Activated T-cell treated with anti-CD3 and anti-CD28 coated beads, Interleukin-2, amount 50 U/mL, for 4 hours (primary cell): Measurements from ENCODE around the gene SCAP. TPM values are rescaled to one million over a fixed set of nuclear protein-coding genes. Genes with fewer than 3 reads are reported as not detected.

ENCODE experiments used
- ATAC-seq, 2 donors: fragments of 200-7000 bp; cut with Tn5 transposase; one replicate each; pipeline ENCODE4 v1.10.0; 2021
- DNase-seq: peaks from one replicate; pipeline ENCODE4 v3.0.0-alpha.2; 2020
- H3K27me3 Mint-ChIP-seq: one replicate; pipeline ENCODE4 v1.8.0; 2021; ENCODE audit warnings: low read depth, mixed read lengths
- H3K36me3 Mint-ChIP-seq: one replicate; pipeline ENCODE4 v1.8.0; 2022; ENCODE audit warnings: mixed read lengths; ENCODE audit not compliant: insufficient read depth
- H3K4me1 Mint-ChIP-seq: one replicate; pipeline ENCODE4 v1.8.0; 2021; ENCODE audit warnings: low read depth, mixed read lengths
- H3K4me3 Mint-ChIP-seq: one replicate; pipeline ENCODE4 v1.8.0; 2021; ENCODE audit warnings: mild to moderate bottlenecking, moderate library complexity, mixed read lengths
- H3K9me3 Mint-ChIP-seq: one replicate; pipeline ENCODE4 v1.8.0; 2021; ENCODE audit warnings: mixed read lengths
- total RNA-seq, 3 donors: library from RNA; stranded (reverse); gene quantifications; one replicate each; pipeline ENCODE4 v1.2.1, GENCODE V29; 2021

Gene SCAP
- total RNA-seq, 3 donors from 2014 or later, result 71.8 to 91.5 (median 90.1) TPM

DNA sequence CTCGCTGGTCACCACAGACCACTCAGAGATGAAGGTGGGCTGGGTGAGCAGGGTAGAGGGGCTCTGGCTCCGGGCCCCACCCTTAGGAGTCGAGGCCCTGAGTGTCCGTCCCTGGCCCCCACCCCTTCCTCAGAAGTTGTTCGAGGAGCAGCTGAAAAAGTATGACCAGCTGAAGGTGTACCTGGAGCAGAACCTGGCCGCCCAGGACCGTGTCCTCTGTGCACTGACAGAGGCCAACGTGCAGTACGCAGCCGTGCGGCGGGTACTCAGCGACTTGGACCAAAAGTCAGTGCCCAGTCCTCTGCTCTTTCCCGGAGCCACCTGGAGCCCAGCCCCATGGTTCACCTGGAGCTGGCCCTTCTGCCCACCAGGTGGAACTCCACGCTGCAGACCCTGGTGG lies 66.5 kb downstream of the SCAP start:
- DNase-seq (no peak), ATAC-seq (no peak)
- Mint-ChIP-seq H3K27me3 (no peaks in the 10 kb centered on the region), H3K9me3 (no peaks in the 10 kb centered on the region), H3K36me3 (peaks cover 9% of the 10 kb centered on the region), H3K4me3 (no peak overlapping the region), H3K4me1 (no peaks in the 10 kb centered on the region)

DNA sequence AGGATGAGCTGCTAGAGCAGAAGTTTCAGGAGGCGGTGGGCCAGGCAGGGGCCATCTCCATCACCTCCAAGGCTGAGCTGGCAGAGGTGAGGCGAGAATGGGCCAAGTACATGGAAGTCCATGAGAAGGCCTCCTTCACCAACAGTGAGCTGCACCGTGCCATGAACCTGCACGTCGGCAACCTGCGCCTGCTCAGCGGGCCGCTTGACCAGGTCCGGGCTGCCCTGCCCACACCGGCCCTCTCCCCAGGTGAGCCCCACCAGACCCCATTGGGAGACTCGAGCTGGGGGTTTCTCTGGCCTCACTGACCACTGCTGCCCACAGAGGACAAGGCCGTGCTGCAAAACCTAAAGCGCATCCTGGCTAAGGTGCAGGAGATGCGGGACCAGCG lies 66.9 kb downstream of the SCAP start:
- no peak overlapping the region for H3K4me3 Mint-ChIP-seq
- no peak for ATAC-seq
- peaks cover 11% of the 10 kb centered on the region for H3K36me3 Mint-ChIP-seq

DNA sequence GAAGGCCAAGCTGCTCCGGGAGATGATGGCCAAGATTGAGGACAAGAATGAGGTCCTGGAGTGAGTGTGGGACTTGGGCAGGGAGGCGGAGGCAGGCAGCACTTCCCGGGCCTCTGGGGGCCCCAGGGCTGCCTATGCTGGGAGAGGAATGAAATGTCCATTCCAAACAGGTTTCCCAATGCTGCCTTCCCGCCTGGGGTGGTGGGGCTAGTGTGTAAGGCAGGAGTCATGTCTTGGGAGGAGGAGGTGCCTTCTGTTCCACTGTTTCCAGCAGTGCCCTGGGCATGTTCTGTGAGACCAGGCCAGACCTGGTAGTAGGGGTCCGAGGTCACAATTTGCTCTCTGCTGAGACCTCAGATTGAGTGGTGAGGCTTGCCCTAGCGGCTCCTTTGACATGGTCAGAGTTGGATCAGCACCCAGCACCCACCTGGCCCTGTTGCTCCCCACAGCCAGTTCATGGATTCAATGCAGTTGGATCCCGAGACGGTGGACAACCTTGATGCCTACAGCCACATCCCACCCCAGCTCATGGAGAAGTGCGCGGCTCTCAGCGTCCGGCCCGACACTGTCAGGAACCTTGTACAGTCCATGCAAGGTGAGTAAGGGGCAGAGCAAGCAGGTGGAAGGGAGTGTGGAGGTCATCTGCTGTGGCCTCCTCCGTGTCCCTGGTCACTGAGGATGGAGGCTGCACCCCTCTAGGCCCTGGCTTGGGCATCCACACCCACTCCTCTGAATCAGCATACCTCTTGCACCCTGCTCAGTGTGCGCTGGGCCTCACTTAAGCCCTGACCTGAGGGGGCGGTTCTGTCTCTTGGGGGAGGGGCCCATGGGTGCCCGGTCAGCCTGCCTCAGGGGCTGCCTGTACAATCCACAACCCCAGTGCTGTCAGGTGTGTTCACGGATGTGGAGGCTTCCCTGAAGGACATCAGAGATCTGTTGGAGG lies 67.6 kb downstream of the SCAP start:
- Mint-ChIP-seq H3K4me3 (no peak overlapping the region), H3K4me1 (no peaks in the 10 kb centered on the region), H3K36me3 (peaks cover 10% of the 10 kb centered on the region), H3K27me3 (no peaks in the 10 kb centered on the region), H3K9me3 (no peaks in the 10 kb centered on the region)
- DNase-seq, result no peak
- ATAC-seq, result no peak

More for the DNA sequence above, 66.9 kb downstream of the SCAP start:
- no peaks in the 10 kb centered on the region for H3K4me1 Mint-ChIP-seq
- DNase-seq, result no peak
- no peaks in the 10 kb centered on the region for H3K27me3 Mint-ChIP-seq
- H3K9me3 Mint-ChIP-seq, result no peaks in the 10 kb centered on the region

DNA sequence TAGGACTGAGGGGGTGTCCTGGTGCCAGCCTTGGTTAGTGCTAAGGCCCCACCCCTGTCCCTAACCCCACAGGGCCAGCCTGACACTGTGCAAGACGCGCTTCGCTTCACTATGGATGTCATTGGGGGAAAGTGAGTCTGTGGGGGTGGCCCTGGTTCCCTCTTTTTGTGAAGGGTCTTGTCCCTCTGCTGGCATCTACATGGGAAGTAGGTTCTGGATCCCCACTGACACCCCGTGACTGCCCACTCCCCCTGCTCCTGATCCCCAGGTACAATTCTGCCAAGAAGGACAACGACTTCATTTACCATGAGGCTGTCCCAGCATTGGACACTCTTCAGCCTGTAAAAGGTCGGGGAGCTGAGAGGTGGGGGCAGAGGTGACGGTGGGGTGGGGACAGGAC lies 68.5 kb downstream of the SCAP start:
- no peak for ATAC-seq
- Mint-ChIP-seq H3K4me1 (no peaks in the 10 kb centered on the region), H3K4me3 (no peak overlapping the region), H3K27me3 (no peaks in the 10 kb centered on the region), H3K9me3 (no peaks in the 10 kb centered on the region), H3K36me3 (peaks cover 7% of the 10 kb centered on the region)
- DNase-seq, result no peak

DNA sequence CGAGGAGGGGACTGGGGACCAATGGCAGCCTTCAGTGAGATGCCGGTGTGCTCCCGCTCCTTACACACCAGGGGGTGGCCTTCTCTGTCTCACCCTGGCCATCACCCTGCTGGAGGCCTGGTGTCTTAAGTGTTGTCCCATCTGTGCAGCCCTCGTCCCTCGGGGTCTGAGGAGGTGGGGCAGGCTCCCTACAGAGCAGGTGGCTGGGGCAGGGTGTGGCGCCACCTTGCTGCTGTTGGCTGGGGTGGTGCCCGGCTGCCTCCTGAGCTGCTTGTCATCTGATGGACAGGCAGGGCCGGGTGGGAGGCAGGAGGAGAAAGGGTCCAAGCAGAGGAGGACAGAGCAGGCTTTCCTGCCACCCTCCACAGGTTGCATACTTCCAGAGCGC lies 69.0 kb downstream of the SCAP start:
- Mint-ChIP-seq H3K27me3 (no peaks in the 10 kb centered on the region), H3K9me3 (no peaks in the 10 kb centered on the region), H3K36me3 (peaks cover 5% of the 10 kb centered on the region), H3K4me1 (no peaks in the 10 kb centered on the region), H3K4me3 (no peak overlapping the region)
- DNase-seq (no peak), ATAC-seq (no peak)

DNA sequence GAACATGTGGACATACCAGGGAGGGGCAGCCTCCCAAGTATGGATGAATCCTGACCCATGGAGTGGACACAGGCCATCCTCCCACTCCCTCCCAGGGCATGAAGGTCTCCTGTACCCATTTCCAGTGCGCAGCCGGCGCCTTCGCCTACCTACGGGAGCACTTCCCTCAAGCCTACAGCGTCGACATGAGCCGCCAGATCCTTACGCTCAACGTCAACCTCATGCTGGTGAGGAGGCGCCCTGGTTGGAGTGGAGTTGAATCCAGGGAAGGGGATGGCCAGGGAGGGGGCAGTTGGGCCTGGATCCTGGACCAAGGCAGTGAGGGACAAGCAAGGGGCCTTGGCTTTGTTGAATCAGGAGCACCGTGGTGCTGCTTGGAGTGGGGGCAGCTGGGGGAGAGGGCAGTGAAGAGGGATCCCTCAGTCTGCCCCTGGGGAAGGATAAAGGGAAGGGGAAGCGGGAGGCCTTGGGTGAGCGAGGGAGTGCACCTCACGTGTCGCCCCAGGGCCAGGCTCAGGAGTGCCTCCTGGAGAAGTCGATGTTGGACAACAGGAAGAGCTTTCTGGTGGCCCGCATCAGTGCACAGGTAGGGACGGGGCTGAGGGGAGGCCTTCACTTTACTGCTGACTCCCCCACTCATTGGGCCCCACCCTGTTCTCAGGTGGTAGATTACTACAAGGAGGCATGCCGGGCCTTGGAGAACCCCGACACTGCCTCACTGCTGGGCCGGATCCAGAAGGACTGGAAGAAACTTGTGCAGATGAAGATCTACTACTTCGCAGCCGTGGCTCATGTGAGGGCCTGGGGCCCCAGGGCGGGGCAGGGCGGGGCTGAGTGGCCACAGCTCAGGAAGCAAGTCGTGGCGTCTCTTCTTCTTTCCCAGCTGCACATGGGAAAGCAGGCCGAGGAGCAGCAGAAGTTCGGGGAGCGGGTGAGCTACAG lies 69.7 kb downstream of the SCAP start:
- no peaks in the 10 kb centered on the region for H3K4me1 Mint-ChIP-seq
- no peaks in the 10 kb centered on the region for H3K27me3 Mint-ChIP-seq
- no peak overlapping the region for H3K4me3 Mint-ChIP-seq
- DNase-seq, result no peak
- peaks cover 2% of the 10 kb centered on the region for H3K36me3 Mint-ChIP-seq
- ATAC-seq, result no peak
- H3K9me3 Mint-ChIP-seq, result no peaks in the 10 kb centered on the region

DNA sequence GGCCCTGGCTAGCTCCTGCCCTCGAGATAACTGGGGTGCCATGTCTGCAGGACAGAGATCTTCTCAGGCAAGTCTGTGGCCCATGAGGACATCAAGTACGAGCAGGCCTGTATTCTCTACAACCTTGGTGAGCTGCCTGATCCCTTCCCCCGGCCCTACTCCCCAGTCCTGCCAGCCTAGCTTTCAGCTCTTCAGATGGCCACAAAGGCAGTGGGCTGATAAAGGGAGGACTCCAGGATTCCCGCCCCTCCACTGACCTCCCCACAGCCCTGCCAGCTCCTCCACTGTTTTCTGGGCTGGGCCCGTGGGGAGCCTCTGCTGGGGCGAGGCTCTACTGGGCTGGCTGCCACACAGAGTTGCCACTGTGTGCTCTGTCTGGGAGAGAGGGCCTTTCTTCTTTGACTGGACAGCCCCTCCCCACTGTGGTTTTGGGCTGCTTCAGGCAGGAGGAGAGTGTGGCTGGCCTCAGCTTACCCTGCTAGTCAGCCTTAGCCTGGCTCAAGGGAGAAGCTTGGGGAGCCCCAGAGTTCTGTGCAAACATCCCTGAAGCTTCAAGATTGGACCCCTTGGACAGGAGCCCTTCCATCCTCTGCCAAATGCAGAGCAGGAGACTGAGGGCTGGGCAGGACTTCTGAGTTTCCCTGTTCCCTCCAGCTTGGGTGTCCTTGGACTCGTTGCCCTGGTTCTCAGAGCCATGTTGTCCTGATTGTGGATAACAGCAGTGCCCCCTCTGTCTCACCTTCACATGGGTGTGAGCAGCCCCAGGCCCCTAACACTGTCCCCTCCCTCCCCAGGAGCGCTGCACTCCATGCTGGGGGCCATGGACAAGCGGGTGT lies 70.6 kb downstream of the SCAP start:
- no peak for DNase-seq
- Mint-ChIP-seq H3K4me1 (no peaks in the 10 kb centered on the region), H3K9me3 (no peaks in the 10 kb centered on the region), H3K36me3 (peaks cover 2% of the 10 kb centered on the region), H3K4me3 (no peak overlapping the region), H3K27me3 (no peaks in the 10 kb centered on the region)
- no peak for ATAC-seq

DNA sequence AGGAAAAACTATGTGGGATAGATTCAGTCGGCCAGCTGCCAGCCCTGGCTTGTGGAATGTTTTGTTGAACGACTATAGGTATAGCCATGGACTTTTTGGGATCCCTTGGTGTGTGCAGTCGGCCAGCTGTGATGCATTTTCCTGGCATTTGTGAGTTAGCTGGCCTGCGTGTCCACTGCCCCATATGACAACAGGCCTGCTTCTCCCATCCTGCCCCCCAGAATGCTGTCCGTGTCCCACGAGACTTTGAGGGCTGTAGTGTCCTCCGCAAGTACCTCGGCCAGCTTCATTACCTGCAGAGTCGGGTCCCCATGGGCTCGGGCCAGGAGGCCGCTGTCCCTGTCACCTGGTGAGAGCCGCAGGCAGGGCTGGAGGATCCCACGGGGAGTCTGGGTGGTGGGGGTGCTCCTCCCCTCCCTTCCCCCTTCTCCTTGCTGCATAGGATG lies 71.3 kb downstream of the SCAP start:
- DNase-seq (no peak), ATAC-seq (no peak)
- no peak overlapping the region for H3K4me3 Mint-ChIP-seq
- peaks cover 2% of the 10 kb centered on the region for H3K36me3 Mint-ChIP-seq
- no peaks in the 10 kb centered on the region for H3K4me1 Mint-ChIP-seq
- no peaks in the 10 kb centered on the region for H3K9me3 Mint-ChIP-seq
- H3K27me3 Mint-ChIP-seq, result no peaks in the 10 kb centered on the region

DNA sequence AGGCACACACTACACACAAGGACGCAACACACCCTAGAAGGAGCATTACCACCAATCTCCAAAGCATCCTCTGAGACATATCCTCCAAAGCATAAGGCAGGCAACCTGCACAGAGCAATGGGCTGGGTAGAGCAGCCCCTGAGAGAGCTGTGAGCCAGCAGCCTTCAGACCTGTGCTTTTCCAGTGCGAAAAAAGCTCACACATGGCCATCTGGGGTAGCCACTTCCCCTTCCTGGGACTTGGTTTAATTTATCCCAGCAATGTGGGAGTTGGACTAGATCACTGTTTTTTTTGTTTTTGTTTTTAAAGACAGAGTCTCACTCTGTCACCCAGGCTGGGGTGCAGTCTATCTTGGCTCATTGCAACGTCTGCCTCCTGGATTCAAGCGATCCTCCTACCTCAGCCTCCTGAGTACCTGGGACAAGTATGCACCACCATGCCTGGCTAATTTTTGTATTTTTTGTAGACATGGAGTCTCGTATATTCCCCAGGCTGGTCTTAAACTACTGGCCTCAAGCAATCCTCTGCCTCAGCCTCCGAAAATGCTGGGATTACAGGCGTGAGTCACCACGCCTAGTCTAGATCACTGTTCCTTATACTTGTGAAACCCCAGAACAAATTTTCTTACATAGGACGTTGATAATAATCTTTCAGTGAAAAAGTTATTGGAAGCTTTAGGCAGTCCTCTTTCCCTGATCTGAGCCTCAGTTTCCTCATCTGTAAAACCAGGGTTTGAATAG lies 76.0 kb downstream of the SCAP start:
- no peak for DNase-seq
- H3K9me3 Mint-ChIP-seq, result no peaks in the 10 kb centered on the region
- H3K4me1 Mint-ChIP-seq, result peaks cover 2% of the 10 kb centered on the region
- no peak for ATAC-seq
- H3K27me3 Mint-ChIP-seq, result no peaks in the 10 kb centered on the region
- H3K4me3 Mint-ChIP-seq, result no peak overlapping the region
- peaks cover 11% of the 10 kb centered on the region for H3K36me3 Mint-ChIP-seq

DNA sequence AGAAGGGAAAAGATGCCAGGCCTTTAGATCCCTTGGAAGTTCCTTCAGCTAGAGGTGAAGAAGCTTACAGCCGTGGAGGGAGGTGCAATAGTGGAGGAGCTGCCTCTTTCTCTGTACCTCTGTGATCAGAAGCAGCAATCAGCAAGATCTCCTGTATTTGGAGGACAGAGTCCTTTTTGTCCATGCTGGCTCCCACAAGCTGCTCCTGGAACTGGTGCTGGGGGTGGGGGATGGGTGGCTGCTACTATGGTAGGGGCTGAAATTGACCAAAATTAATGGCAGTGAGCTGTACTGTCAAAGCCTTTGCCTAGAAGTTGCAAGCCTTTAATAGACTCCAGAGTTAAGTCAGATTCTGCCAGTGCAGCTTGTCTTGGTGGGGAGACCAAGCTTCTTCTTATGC lies 76.7 kb downstream of the SCAP start:
- Mint-ChIP-seq H3K36me3 (peaks cover 11% of the 10 kb centered on the region), H3K4me3 (no peak overlapping the region), H3K4me1 (peaks cover 5% of the 10 kb centered on the region), H3K27me3 (no peaks in the 10 kb centered on the region), H3K9me3 (no peaks in the 10 kb centered on the region)
- DNase-seq, result no peak
- ATAC-seq, result no peak

DNA sequence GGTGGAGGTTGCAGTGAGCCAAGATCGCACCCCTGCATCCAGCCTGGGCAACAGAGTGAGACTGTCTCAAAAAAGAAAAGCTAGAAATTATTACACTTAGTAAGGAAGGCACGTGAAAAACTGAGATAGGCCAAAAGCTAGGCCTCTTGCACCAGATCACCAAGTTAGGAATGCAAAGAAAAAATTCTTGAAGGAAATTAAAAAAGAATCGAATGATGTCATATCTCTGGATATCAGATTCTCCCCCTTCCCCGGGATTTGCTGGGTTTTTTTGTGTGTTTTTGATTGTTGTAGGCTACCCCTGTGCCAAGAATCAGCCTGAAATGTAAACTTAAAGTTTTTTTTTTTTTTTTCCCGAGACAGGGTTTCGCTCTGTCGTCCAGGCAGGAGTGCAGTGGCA lies 77.5 kb downstream of the SCAP start:
- H3K9me3 Mint-ChIP-seq, result no peaks in the 10 kb centered on the region
- H3K4me3 Mint-ChIP-seq, result no peak overlapping the region
- H3K36me3 Mint-ChIP-seq, result peaks cover 9% of the 10 kb centered on the region
- no peak for DNase-seq
- peaks cover 6% of the 10 kb centered on the region for H3K4me1 Mint-ChIP-seq
- ATAC-seq, result no peak
- H3K27me3 Mint-ChIP-seq, result no peaks in the 10 kb centered on the region

DNA sequence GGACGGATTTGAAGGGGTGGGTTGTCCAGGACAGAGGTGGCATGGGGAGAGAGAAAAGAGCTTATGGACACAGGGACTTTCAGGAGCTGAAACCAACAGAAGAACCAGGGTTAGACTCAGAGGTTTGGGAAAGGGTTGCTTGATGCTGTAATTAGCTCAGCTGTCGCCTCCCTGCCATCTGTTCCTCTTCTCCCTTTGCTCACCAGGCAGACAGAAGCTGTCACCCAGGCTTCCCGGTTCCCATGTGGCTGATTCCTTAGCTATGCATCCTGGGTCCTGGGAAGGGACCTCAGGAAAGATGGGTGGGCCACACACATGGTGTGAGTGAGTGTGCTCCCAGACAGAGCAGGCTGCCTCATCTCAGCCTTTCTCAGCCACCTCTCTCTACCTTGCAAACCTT lies 80.9 kb downstream of the SCAP start:
- Mint-ChIP-seq H3K27me3 (no peaks in the 10 kb centered on the region), H3K4me3 (no peak overlapping the region), H3K9me3 (no peaks in the 10 kb centered on the region), H3K4me1 (peaks cover 14% of the 10 kb centered on the region), H3K36me3 (peaks cover 9% of the 10 kb centered on the region)
- no peak for ATAC-seq
- DNase-seq, result no peak

DNA sequence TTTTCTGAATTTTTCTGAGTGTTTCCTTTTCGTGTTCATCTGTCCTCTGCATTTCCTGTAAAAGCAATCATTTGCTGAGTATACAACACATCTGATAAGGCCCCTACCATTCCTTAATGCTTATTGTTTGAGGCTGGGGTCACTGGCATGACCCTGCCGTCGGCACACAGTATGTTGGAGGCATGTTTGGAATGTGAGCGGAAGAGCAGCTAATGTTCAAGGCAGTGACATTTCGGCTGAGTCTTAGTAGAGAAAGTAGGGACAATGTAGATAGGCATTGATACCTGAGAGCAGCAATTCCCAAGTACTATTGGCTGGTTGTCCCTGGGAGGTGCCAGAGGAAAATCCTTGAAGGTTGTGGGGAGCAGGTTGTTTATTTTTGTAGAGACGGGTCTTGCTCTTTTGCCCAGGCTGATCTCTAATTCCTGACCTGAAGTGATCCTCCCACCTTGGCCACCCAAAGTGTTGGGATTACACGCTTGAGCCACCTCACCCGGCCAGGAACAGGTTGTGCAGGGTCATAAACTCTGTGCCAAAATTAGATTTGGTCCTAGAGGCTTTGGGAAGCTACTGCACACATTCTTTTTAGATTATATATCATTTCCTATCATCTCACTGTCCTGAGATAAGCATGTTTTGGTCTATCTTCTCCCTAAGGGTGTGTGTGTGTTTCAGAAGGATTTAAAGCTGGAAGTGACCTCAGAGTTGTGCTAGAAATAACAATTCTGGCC lies 81.4 kb downstream of the SCAP start:
- H3K36me3 Mint-ChIP-seq, result peaks cover 8% of the 10 kb centered on the region
- H3K4me1 Mint-ChIP-seq, result peaks cover 14% of the 10 kb centered on the region
- H3K27me3 Mint-ChIP-seq, result no peaks in the 10 kb centered on the region
- no peak for DNase-seq
- H3K9me3 Mint-ChIP-seq, result no peaks in the 10 kb centered on the region
- ATAC-seq, result no peak
- no peak overlapping the region for H3K4me3 Mint-ChIP-seq
